ENCODE measurements around the gene SCRN1.

Gene SCRN1

GRCh38 chr7:29989257-29989995 is at the start of gene SCRN1:
Gene SCRN1, minus strand, starts transcription at chr7:29989801. Its CDS starts 20,734 bp downstream, at chr7:29969067.
- DNase-seq (ENCODE audit: low spot score) = peak; percentile 89

GRCh38 chr7:30038196-30038980 is 48.8 kb upstream of the SCRN1 start:
- DNase-seq (ENCODE audit: low spot score) = no peak

GRCh38 chr7:30036220-30036619 is 46.6 kb upstream of the SCRN1 start:
- DNase-seq (ENCODE audit: low spot score) = no peak

- DNase-seq (ENCODE audit: low spot score) = no peak
Measured at GRCh38 chr7:30034501-30034900, 44.9 kb upstream of the SCRN1 start.

- no peak for DNase-seq (ENCODE audit: low spot score)
Measured at GRCh38 chr7:30032310-30033125, 42.9 kb upstream of the SCRN1 start.

- DNase-seq (ENCODE audit: low spot score) = no peak
Measured at GRCh38 chr7:30029696-30030095, 40.1 kb upstream of the SCRN1 start.

- peak; percentile 24 for DNase-seq (ENCODE audit: low spot score)
Measured at GRCh38 chr7:30028749-30029635, 39.4 kb upstream of the SCRN1 start.

GRCh38 chr7:30028216-30028748 is 38.7 kb upstream of the SCRN1 start, which contains the start of gene PLEKHA8:
Gene PLEKHA8, plus strand, starts transcription at chr7:30028412. Its CDS starts 351 bp downstream, at chr7:30028763.
- DNase-seq (ENCODE audit: low spot score) = peak; percentile 89

- DNase-seq (ENCODE audit: low spot score) = no peak
Measured at GRCh38 chr7:30027740-30028215, 38.2 kb upstream of the SCRN1 start.

- DNase-seq (ENCODE audit: low spot score) = no peak
Measured at GRCh38 chr7:30027065-30027456, 37.5 kb upstream of the SCRN1 start.

- peak; percentile 97 for DNase-seq (ENCODE audit: low spot score)
Measured at GRCh38 chr7:30026229-30027064, 36.8 kb upstream of the SCRN1 start, which contains the start of gene FKBP14. Gene FKBP14, minus strand, starts transcription at chr7:30026702. Its CDS starts 194 bp downstream, at chr7:30026508.

GRCh38 chr7:30023524-30023923 is 33.9 kb upstream of the SCRN1 start:
- no peak for DNase-seq (ENCODE audit: low spot score)

GRCh38 chr7:30022991-30023390 is 33.4 kb upstream of the SCRN1 start:
- no peak for DNase-seq (ENCODE audit: low spot score)

GRCh38 chr7:30020535-30020934 is 30.9 kb upstream of the SCRN1 start:
- DNase-seq (ENCODE audit: low spot score) = no peak

GRCh38 chr7:30019960-30020359 is 30.4 kb upstream of the SCRN1 start:
- DNase-seq (ENCODE audit: low spot score) = no peak

- no peak for DNase-seq (ENCODE audit: low spot score)
Measured at GRCh38 chr7:30019387-30019786, 29.8 kb upstream of the SCRN1 start.

GRCh38 chr7:30018451-30018850 is 28.9 kb upstream of the SCRN1 start:
- DNase-seq (ENCODE audit: low spot score) = no peak

- DNase-seq (ENCODE audit: low spot score) = no peak
Measured at GRCh38 chr7:30012757-30013156, 23.2 kb upstream of the SCRN1 start.

- DNase-seq (ENCODE audit: low spot score) = no peak
Measured at GRCh38 chr7:30010021-30010420, 20.4 kb upstream of the SCRN1 start.

- no peak for DNase-seq (ENCODE audit: low spot score)
Measured at GRCh38 chr7:30005464-30005863, 15.9 kb upstream of the SCRN1 start.

Measured in iPS-NIHi11 (cell line).